ENCODE measurements around the gene TMEM131.

TMEM131 gene

DNA sequence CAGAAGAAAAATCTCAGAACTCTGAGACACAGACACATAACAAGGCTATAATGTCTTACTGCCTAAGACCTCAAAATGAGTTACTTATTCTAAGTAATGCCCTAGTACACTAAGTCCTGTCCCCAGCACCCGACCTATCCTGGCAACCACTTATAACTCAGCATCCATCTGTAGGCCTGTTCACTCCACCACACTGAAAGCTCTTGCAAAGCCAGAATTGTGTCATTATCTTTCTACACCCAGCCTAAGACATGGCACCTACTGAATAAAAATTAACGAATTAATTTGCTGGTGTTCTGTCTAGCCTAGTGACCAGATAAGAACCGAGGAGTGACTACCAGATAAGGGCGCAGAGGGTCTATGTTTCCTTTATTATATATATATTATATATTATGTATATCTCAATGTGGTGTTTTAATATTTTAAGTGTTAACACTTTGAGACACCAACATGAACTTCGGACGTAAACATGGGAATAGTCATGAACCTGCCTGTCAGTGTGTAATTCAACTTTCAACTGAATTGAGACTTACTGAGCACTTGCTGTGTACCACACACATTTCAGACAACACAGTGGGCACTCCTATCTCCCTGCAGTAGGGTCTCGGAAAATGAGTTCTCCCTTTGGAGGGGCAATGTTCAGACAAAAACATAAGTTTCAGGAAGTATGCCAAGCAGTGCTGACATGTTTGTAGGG, 27.7 kb downstream of the TMEM131 start:
- ChIA-PET CTCF (interaction anchor here (0.7 kb wide), 1 partner anchor 254 kb away, joined by 3 read pairs; no protein-coding TSS in a partner anchor), POLR2A (interaction anchor here (0.8 kb wide), 1 partner anchor 268 kb away, joined by 5 read pairs; no protein-coding TSS in a partner anchor)
- no peaks in the 10 kb centered on the region for H3K36me3 ChIP-seq (ENCODE audit: control insufficient read depth in 2 of 2, insufficient read depth in 1 of 2, low read length in 2 of 2)
- H3K27ac ChIP-seq (ENCODE audit: extremely low read depth, low read depth, low read length), result no peak overlapping the region
- TF ChIP-seq ZBTB44 (tag by site-specific recombination; IDR thresholded peaks at IDR 0.05), result no peak
- no peak for TF ChIP-seq ZNF311 (tag by site-specific recombination; IDR thresholded peaks at IDR 0.05; ENCODE audit: borderline replicate concordance)
- TF ChIP-seq ZNF2 (tag by site-specific recombination; IDR thresholded peaks at IDR 0.05), result no peak
- no peak for TF ChIP-seq ZNF223 (tag by site-specific recombination; IDR thresholded peaks at IDR 0.05)
- TF ChIP-seq KLF9 (tag by site-specific recombination; IDR thresholded peaks at IDR 0.05; ENCODE audit: low read depth), result no peak
- no peak for TF ChIP-seq ZNF707 (tag by site-specific recombination; IDR thresholded peaks at IDR 0.05)
- TF ChIP-seq ZNF133 (tag by site-specific recombination; IDR thresholded peaks at IDR 0.05), result no peak
- no peak for TF ChIP-seq ZNF292 (tag by site-specific recombination; IDR thresholded peaks at IDR 0.05; ENCODE audit: borderline replicate concordance, low read depth)
- TF ChIP-seq ZNF768 (tag by site-specific recombination; IDR thresholded peaks at IDR 0.05), result no peak
- no peak for TF ChIP-seq ZNF549 (tag by site-specific recombination; IDR thresholded peaks at IDR 0.05)
- no peak for TF ChIP-seq IKZF3 (tag by site-specific recombination; IDR thresholded peaks at IDR 0.05)
- no peak for TF ChIP-seq ZNF341 (tag by site-specific recombination; IDR thresholded peaks at IDR 0.05; ENCODE audit: low read depth)
- TF ChIP-seq ZNF558 (tag by site-specific recombination; IDR thresholded peaks at IDR 0.05), result no peak
- TF ChIP-seq ZNF335 (tag by site-specific recombination; conservative IDR thresholded peaks at IDR 0.05), result no peak
- TF ChIP-seq ZNF302 (tag by site-specific recombination; IDR thresholded peaks at IDR 0.05; ENCODE audit: low read depth), result no peak
- TF ChIP-seq ZNF654 (tag by site-specific recombination; IDR thresholded peaks at IDR 0.05; ENCODE audit: low read depth), result no peak
- no peak for TF ChIP-seq ZIC2 (tag by site-specific recombination; IDR thresholded peaks at IDR 0.05)
- TF ChIP-seq ZBTB49 (tag by site-specific recombination; IDR thresholded peaks at IDR 0.05; ENCODE audit: low read depth), result no peak
- no peak for TF ChIP-seq BCL11A (tag by site-specific recombination; IDR thresholded peaks at IDR 0.05; ENCODE audit: low read depth)
- TF ChIP-seq, protein P1, sequence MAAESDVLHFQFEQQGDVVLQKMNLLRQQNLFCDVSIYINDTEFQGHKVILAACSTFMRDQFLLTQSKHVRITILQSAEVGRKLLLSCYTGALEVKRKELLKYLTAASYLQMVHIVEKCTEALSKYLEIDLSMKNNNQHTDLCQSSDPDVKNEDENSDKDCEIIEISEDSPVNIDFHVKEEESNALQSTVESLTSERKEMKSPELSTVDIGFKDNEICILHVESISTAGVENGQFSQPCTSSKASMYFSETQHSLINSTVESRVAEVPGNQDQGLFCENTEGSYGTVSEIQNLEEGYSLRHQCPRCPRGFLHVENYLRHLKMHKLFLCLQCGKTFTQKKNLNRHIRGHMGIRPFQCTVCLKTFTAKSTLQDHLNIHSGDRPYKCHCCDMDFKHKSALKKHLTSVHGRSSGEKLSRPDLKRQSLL (tag by site-specific recombination; IDR thresholded peaks at IDR 0.05), result no peak
- peaks cover 7% of the 10 kb centered on the region; the same call in 1 of the 2 replicates for H3K4me1 ChIP-seq (ENCODE audit: control insufficient read depth, insufficient read depth, low read length)
- no peaks in the 10 kb centered on the region for H3K9me3 ChIP-seq (ENCODE audit: control insufficient read depth, insufficient read depth, low read depth, low read length)
- H3K4me3 ChIP-seq (ENCODE audit: low read depth, low read length), result no peak overlapping the region

GRCh38 chr2:97967216-97967592, 28.5 kb downstream of the TMEM131 start:
- Histone ChIP-seq H3K27ac (ENCODE audit: extremely low read depth, low read depth, low read length) (no peak overlapping the region), H3K36me3 (ENCODE audit: control insufficient read depth in 2 of 2, insufficient read depth in 1 of 2, low read length in 2 of 2) (no peaks in the 10 kb centered on the region), H3K4me3 (ENCODE audit: low read depth, low read length) (no peak overlapping the region), H3K4me1 (ENCODE audit: control insufficient read depth, insufficient read depth, low read length) (peaks cover 10% of the 10 kb centered on the region), H3K9me3 (ENCODE audit: control insufficient read depth, insufficient read depth, low read depth, low read length) (no peaks in the 10 kb centered on the region)
- POLR2A ChIA-PET, result no interaction called here
- TF ChIP-seq BCL11A (tag by site-specific recombination; IDR thresholded peaks at IDR 0.05; ENCODE audit: low read depth) (no peak), ATF2 (tag by site-specific recombination; IDR thresholded peaks at IDR 0.05; ENCODE audit: low read depth) (no peak), ZNF280D (tag by site-specific recombination; IDR thresholded peaks at IDR 0.05) (no peak), OVOL3 (tag by site-specific recombination; IDR thresholded peaks at IDR 0.05) (no peak), ZSCAN30 (tag by site-specific recombination; IDR thresholded peaks at IDR 0.05) (no peak), ZNF248 (tag by site-specific recombination; IDR thresholded peaks at IDR 0.05) (no peak)
- CTCF ChIA-PET, result interaction anchor here (0.7 kb wide), 1 partner anchor 255 kb away, joined by 3 read pairs; no protein-coding TSS in a partner anchor

All from HEK293 (cell line).